HepG2 (cell line): Measurements from ENCODE around the gene NUP153. TPM values are rescaled to one million over a fixed set of nuclear protein-coding genes. Genes with fewer than 3 reads are reported as not detected.
A peak's percentile ranks its signal among the peaks of the same experiment; 100 is the strongest.

Experiments
- FOXP4 ChIP-seq: sonication (generic); formaldehyde crosslinking; IDR thresholded peaks from 2 replicates; pipeline ENCODE4 v1.4.0; 2020; ENCODE audit warnings: missing genetic modification reagents
- GFI1 ChIP-seq: sonication (generic); formaldehyde crosslinking; IDR thresholded peaks from 2 replicates; pipeline ENCODE4 v1.5.0; 2020; ENCODE audit warnings: missing genetic modification reagents, mild to moderate bottlenecking, borderline replicate concordance
- HNRNPUL1 ChIP-seq: fragments of 200-400 bp; formaldehyde crosslinking; IDR thresholded peaks from 2 replicates; pipeline ENCODE4 v1.6.1; 2017; ENCODE audit warnings: low read depth, mild to moderate bottlenecking, low read length, moderate library complexity
- KLF6 ChIP-seq: IDR thresholded peaks from 2 replicates; pipeline ENCODE4 v1.8.0; 2016; ENCODE audit warnings: missing biosample characterization, missing genetic modification reagents
- PLRG1 ChIP-seq: fragments of 450-650 bp; conservative IDR thresholded peaks from 2 replicates; pipeline ENCODE4 v1.6.1; 2016
- ZFP91 ChIP-seq: sonication (generic); formaldehyde crosslinking; IDR thresholded peaks from 2 replicates; pipeline ENCODE4 v1.9.0; 2022; ENCODE audit warnings: missing genetic modification reagents, mild to moderate bottlenecking, borderline replicate concordance
- ZNF160 ChIP-seq: sonication (generic); formaldehyde crosslinking; IDR thresholded peaks from 2 replicates; pipeline ENCODE4 v1.8.0; 2022; ENCODE audit warnings: mild to moderate bottlenecking, inconsistent platforms, missing genetic modification reagents
- ZNF33A ChIP-seq: sonication (generic); formaldehyde crosslinking; IDR thresholded peaks from 2 replicates; pipeline ENCODE4 v1.5.1; 2020; ENCODE audit warnings: missing genetic modification reagents, mild to moderate bottlenecking, moderate library complexity, borderline replicate concordance
- ZNF34 ChIP-seq: sonication (generic); formaldehyde crosslinking; IDR thresholded peaks from 2 replicates; pipeline ENCODE4 v1.4.0; 2020; ENCODE audit warnings: mild to moderate bottlenecking, missing genetic modification reagents, borderline replicate concordance
- ZNF446 ChIP-seq: sonication (generic); formaldehyde crosslinking; IDR thresholded peaks from 2 replicates; pipeline ENCODE4 v1.5.0; 2020; ENCODE audit warnings: mild to moderate bottlenecking, missing genetic modification reagents
- polyA plus RNA-seq, 8 experiments: library from polyadenylated mRNA; depleted of rRNA in 3 of 8; stranded (reverse) in 7 of 8; unstranded in 1 of 8; fragments of >200 nt; fragmentation: Illumina TruSeq in 4 of 8; extraction: Trizol in 4 of 8; gene quantifications; 2 replicates each; pipeline versions ENCODE4 v1.2.1 to v1.2.3, GENCODE V29; 2011 to 2016; ENCODE audit warnings: low read depth in 4 of 8, missing spikeins in 1 of 8, mixed read lengths in 1 of 8; ENCODE audit not compliant: insufficient read depth in 1 of 8
- total RNA-seq, 5 experiments: library from RNA; depleted of rRNA; stranded (reverse); fragments of >200 nt; fragmentation: Illumina TruSeq; extraction: Trizol; gene quantifications; 2 replicates each; pipeline ENCODE4 v1.2.3, GENCODE V29; 2016; ENCODE audit warnings: low read depth in 1 of 5
- TF ChIP-seq, protein P1 (sequence below): sonication (generic); formaldehyde crosslinking; IDR thresholded peaks from 2 replicates; pipeline ENCODE4 v1.4.0; 2020; ENCODE audit warnings: missing genetic modification reagents, borderline replicate concordance
- TF ChIP-seq, protein P2 (sequence below): sonication (generic); formaldehyde crosslinking; IDR thresholded peaks from 2 replicates; pipeline ENCODE4 v1.5.1; 2020; ENCODE audit warnings: mild to moderate bottlenecking, missing genetic modification reagents
- TF ChIP-seq, protein P3 (sequence below): sonication (generic); formaldehyde crosslinking; IDR thresholded peaks from 2 replicates; pipeline ENCODE4 v1.5.0; 2020; ENCODE audit warnings: missing genetic modification reagents

The NUP153 gene
- total and polyA plus RNA-seq, 2 of the 13 experiments (the other 11 are each of a cell fraction or from before 2014, with no cell fraction given): 29.8 to 55.2 TPM

- TF ChIP-seq, protein P1, sequence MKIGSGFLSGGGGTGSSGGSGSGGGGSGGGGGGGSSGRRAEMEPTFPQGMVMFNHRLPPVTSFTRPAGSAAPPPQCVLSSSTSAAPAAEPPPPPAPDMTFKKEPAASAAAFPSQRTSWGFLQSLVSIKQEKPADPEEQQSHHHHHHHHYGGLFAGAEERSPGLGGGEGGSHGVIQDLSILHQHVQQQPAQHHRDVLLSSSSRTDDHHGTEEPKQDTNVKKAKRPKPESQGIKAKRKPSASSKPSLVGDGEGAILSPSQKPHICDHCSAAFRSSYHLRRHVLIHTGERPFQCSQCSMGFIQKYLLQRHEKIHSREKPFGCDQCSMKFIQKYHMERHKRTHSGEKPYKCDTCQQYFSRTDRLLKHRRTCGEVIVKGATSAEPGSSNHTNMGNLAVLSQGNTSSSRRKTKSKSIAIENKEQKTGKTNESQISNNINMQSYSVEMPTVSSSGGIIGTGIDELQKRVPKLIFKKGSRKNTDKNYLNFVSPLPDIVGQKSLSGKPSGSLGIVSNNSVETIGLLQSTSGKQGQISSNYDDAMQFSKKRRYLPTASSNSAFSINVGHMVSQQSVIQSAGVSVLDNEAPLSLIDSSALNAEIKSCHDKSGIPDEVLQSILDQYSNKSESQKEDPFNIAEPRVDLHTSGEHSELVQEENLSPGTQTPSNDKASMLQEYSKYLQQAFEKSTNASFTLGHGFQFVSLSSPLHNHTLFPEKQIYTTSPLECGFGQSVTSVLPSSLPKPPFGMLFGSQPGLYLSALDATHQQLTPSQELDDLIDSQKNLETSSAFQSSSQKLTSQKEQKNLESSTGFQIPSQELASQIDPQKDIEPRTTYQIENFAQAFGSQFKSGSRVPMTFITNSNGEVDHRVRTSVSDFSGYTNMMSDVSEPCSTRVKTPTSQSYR (CRISPR knock-in tag): peak; percentile 51; the same call in 1 of the 2 replicates
- peak; percentile 88 for TF ChIP-seq FOXP4
- no peak for TF ChIP-seq ZNF446 (CRISPR knock-in tag)
- TF ChIP-seq, protein P2, sequence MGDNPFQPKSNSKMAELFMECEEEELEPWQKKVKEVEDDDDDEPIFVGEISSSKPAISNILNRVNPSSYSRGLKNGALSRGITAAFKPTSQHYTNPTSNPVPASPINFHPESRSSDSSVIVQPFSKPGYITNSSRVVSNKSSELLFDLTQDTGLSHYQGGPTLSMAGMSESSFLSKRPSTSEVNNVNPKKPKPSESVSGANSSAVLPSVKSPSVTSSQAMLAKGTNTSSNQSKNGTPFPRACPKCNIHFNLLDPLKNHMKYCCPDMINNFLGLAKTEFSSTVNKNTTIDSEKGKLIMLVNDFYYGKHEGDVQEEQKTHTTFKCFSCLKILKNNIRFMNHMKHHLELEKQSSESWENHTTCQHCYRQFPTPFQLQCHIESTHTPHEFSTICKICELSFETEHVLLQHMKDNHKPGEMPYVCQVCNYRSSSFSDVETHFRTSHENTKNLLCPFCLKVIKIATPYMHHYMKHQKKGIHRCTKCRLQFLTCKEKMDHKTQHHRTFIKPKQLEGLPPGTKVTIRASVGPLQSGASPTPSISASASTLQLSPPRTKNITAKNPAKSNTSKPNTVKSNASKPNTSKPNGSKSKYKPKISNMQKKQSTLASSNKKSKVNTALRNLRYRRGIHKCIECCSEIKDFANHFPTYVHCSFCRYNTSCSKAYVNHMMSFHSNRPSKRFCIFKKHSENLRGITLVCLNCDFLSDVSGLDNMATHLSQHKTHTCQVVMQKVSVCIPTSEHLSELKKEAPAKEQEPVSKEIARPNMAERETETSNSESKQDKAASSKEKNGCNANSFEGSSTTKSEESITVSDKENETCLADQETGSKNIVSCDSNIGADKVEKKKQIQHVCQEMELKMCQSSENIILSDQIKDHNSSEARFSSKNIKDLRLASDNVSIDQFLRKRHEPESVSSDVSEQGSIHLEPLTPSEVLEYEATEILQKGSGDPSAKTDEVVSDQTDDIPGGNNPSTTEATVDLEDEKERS (CRISPR knock-in tag): no peak
- TF ChIP-seq ZFP91 (CRISPR knock-in tag): peak; percentile 95
- peak; percentile 97 for TF ChIP-seq ZNF160 (CRISPR knock-in tag)
- TF ChIP-seq ZNF34 (CRISPR knock-in tag): peak; percentile 73; the same call in 1 of the 2 replicates
- peak; percentile 45; the same call in 1 of the 2 replicates for TF ChIP-seq GFI1
- no peak for TF ChIP-seq HNRNPUL1
- TF ChIP-seq PLRG1: no peak
- TF ChIP-seq, protein P3, sequence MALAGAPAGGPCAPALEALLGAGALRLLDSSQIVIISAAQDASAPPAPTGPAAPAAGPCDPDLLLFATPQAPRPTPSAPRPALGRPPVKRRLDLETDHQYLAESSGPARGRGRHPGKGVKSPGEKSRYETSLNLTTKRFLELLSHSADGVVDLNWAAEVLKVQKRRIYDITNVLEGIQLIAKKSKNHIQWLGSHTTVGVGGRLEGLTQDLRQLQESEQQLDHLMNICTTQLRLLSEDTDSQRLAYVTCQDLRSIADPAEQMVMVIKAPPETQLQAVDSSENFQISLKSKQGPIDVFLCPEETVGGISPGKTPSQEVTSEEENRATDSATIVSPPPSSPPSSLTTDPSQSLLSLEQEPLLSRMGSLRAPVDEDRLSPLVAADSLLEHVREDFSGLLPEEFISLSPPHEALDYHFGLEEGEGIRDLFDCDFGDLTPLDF (CRISPR knock-in tag): peak; percentile 84
- TF ChIP-seq ZNF33A (CRISPR knock-in tag): no peak
- TF ChIP-seq KLF6 (CRISPR knock-in tag): peak; percentile 82
Observed at GRCh38 chr6:17706580-17707370, at the start of gene NUP153 (continued).
